ENCODE data around the gene JUND. TPM values are rescaled to one million over a fixed set of nuclear protein-coding genes. Genes with fewer than 3 reads are reported as not detected.

Gene JUND
- total and polyA plus RNA-seq, 4 donors: 12.8 to 103 (median 41.8) TPM

- DNase-seq (ENCODE audit: low spot score): no peak
- no peak overlapping the region for H3K27ac ChIP-seq (ENCODE audit: low read depth in 1 of 2, low read length in 2 of 2)
- peaks cover 0 to 1% (median 0%) of the 10 kb centered on the region in 4 donors for H3K4me1 ChIP-seq (ENCODE audit: control insufficient read depth in 4 of 4, insufficient read depth in 4 of 4, low read length in 3 of 4)
- WGBS: 51% methylated on average over 18 of the region's 18 CpGs
- peaks cover 0 to 7% (median 6%) of the 10 kb centered on the region in 4 donors for H3K9me3 ChIP-seq (ENCODE audit: control insufficient read depth in 4 of 4, low read length in 3 of 4)
- peaks cover 0 to 6% (median 0%) of the 10 kb centered on the region in 4 donors for H3K27me3 ChIP-seq (ENCODE audit: control insufficient read depth in 4 of 4, insufficient read depth in 4 of 4, low read length in 3 of 4)
- no peak overlapping the region for H3K4me3 ChIP-seq (ENCODE audit: low read depth in 1 of 3, low read length in 3 of 3)
- no peak for TF ChIP-seq TAF1 (conservative IDR thresholded peaks at IDR 0.05)
- TF ChIP-seq ATF3 (IDR thresholded peaks at IDR 0.05): no peak
- TF ChIP-seq SP1 (IDR thresholded peaks at IDR 0.05): no peak
- TF ChIP-seq RAD21 (IDR thresholded peaks at IDR 0.05): no peak
- no peak for TF ChIP-seq CTCF (IDR thresholded peaks at IDR 0.05; ENCODE audit: low read depth, low read length, missing input control)
- no peak for TF ChIP-seq HNF4G (IDR thresholded peaks at IDR 0.05)
- no peak for TF ChIP-seq RXRA (IDR thresholded peaks at IDR 0.05)
- TF ChIP-seq ZBTB33 (IDR thresholded peaks at IDR 0.05): no peak
- no peak overlapping the region for H3K9ac ChIP-seq (ENCODE audit: low read depth in 1 of 2, low read length in 2 of 2)
- no peaks in the 10 kb centered on the region for H3K36me3 ChIP-seq (ENCODE audit: control insufficient read depth in 4 of 4, insufficient read depth in 3 of 4, low read depth in 1 of 4, low read length in 3 of 4)
These were observed 50.3 kb downstream of the JUND start for GRCh38 chr19:18230941-18231734.

- no peak for DNase-seq (ENCODE audit: low spot score)
- no peak overlapping the region for H3K4me3 ChIP-seq (ENCODE audit: low read depth in 1 of 3, low read length in 3 of 3)
- H3K9me3 ChIP-seq (ENCODE audit: control insufficient read depth in 4 of 4, low read length in 3 of 4): peaks cover 0 to 7% (median 6%) of the 10 kb centered on the region in 4 donors
- 73% methylated on average over 4 of the region's 4 CpGs for WGBS
- TF ChIP-seq FOXA1 (IDR thresholded peaks at IDR 0.05) (no peak), NR2F2 (IDR thresholded peaks at IDR 0.05) (no peak), GABPA (IDR thresholded peaks at IDR 0.05 in 1 of 2, conservative IDR thresholded peaks at IDR 0.05 in 1 of 2) (no peak)
- peaks cover 0 to 6% (median under 1%) of the 10 kb centered on the region in 4 donors for H3K27me3 ChIP-seq (ENCODE audit: control insufficient read depth in 4 of 4, insufficient read depth in 4 of 4, low read length in 3 of 4)
- H3K4me1 ChIP-seq (ENCODE audit: control insufficient read depth in 4 of 4, insufficient read depth in 4 of 4, low read length in 3 of 4): peaks cover 0 to 6% (median 4%) of the 10 kb centered on the region in 4 donors
- no peaks in the 10 kb centered on the region for H3K36me3 ChIP-seq (ENCODE audit: control insufficient read depth in 4 of 4, insufficient read depth in 3 of 4, low read depth in 1 of 4, low read length in 3 of 4)
- H3K9ac ChIP-seq (ENCODE audit: low read depth in 1 of 2, low read length in 2 of 2): no peak overlapping the region
- H3K27ac ChIP-seq (ENCODE audit: low read depth in 1 of 2, low read length in 2 of 2): no peak overlapping the region
These were observed 51.5 kb downstream of the JUND start for GRCh38 chr19:18229915-18230314.

Small RNA genes lying within 50 kb of the gene (small RNA-seq; reads per million reads assigned to genes)
- gene MIR3188 (not detected), gene RPL39P38 (not detected)

Other genes starting within 250 kb of the JUND start
- gene IL12RB1, start 194.7 kb downstream of the JUND start, total RNA-seq: 1 to 10 TPM; 1.3 to 2.4 TPM
- gene IL12RB1, start 194.7 kb downstream of the JUND start, polyA plus RNA-seq: under 1 TPM; 0.43 to 0.90 TPM
- 10 to 100 TPM in 1 of 2 donors, 1 to 10 TPM in 1; 8.6 to 10.6 TPM for gene MAST3, start 183.8 kb downstream of the JUND start, total RNA-seq
- gene MAST3, start 183.8 kb downstream of the JUND start, polyA plus RNA-seq: 1 to 10 TPM; 4.3 to 4.7 TPM
- gene PIK3R2, start 128.5 kb downstream of the JUND start, total RNA-seq: 10 to 100 TPM in 1 of 2 donors, 1 to 10 TPM in 1; 9.1 to 37.8 TPM
- gene PIK3R2, start 128.5 kb downstream of the JUND start, polyA plus RNA-seq: 1 to 10 TPM; 1.5 to 6.2 TPM
- 100 to 1,000 TPM in 1 of 2 donors, 10 to 100 TPM in 1; 60.2 to 129 TPM for gene IFI30, start 107.8 kb downstream of the JUND start, total RNA-seq
- 100 to 1,000 TPM in 1 of 2 donors, 10 to 100 TPM in 1; 89.0 to 130 TPM for gene IFI30, start 107.8 kb downstream of the JUND start, polyA plus RNA-seq
- 10 to 100 TPM in 1 of 2 donors, 1 to 10 TPM in 1; 3.6 to 12.1 TPM for gene MPV17L2, start 88.4 kb downstream of the JUND start, total RNA-seq
- gene MPV17L2, start 88.4 kb downstream of the JUND start, polyA plus RNA-seq: 10 to 100 TPM; 16.1 to 28.0 TPM
- under 1 TPM; 0.33 to 0.84 TPM for gene RAB3A, start 77.6 kb downstream of the JUND start, total RNA-seq
- gene RAB3A, start 77.6 kb downstream of the JUND start, polyA plus RNA-seq: 1 to 10 TPM in 1 of 2 donors, under 1 TPM in 1; 0.74 to 1.7 TPM
- under 1 TPM; 0.51 to 0.75 TPM for gene PDE4C, start 55.2 kb downstream of the JUND start, total RNA-seq
- under 1 TPM in 1 of 2 donors, not detected in 1; 0.23 TPM for gene PDE4C, start 55.2 kb downstream of the JUND start, polyA plus RNA-seq
- gene IQCN, start 7.2 kb downstream of the JUND start, total RNA-seq: 1 to 10 TPM in 1 of 2 donors, under 1 TPM in 1; 0.19 to 2.4 TPM
- under 1 TPM; 0.43 to 0.64 TPM for gene IQCN, start 7.2 kb downstream of the JUND start, polyA plus RNA-seq
- 100 to 1,000 TPM in 1 of 2 donors, 10 to 100 TPM in 1; 42.4 to 100 TPM for gene LSM4, start 41.5 kb upstream of the JUND start, total RNA-seq
- 10 to 100 TPM; 68.4 to 81.9 TPM for gene LSM4, start 41.5 kb upstream of the JUND start, polyA plus RNA-seq
- 10 to 100 TPM; 21.5 to 48.3 TPM for gene PGPEP1, start 59.0 kb upstream of the JUND start, total RNA-seq
- gene PGPEP1, start 59.0 kb upstream of the JUND start, polyA plus RNA-seq: 10 to 100 TPM; 15.8 to 30.8 TPM
- gene GDF15, start 104.5 kb upstream of the JUND start, total RNA-seq: 10 to 100 TPM in 1 of 2 donors, under 1 TPM in 1; 0.42 to 11.6 TPM
- 1 to 10 TPM; 6.7 to 7.7 TPM for gene GDF15, start 104.5 kb upstream of the JUND start, polyA plus RNA-seq
- gene LRRC25, start 116.0 kb upstream of the JUND start, total RNA-seq: 10 to 100 TPM in 1 of 2 donors, 1 to 10 TPM in 1; 7.9 to 13.4 TPM
- 1 to 10 TPM; 2.3 to 5.8 TPM for gene LRRC25, start 116.0 kb upstream of the JUND start, polyA plus RNA-seq
- 10 to 100 TPM in 1 of 2 donors, 1 to 10 TPM in 1; 6.4 to 19.0 TPM for gene SSBP4, start 137.8 kb upstream of the JUND start, total RNA-seq
- gene SSBP4, start 137.8 kb upstream of the JUND start, polyA plus RNA-seq: 10 to 100 TPM in 1 of 2 donors, 1 to 10 TPM in 1; 4.0 to 16.6 TPM
- 10 to 100 TPM in 1 of 2 donors, 1 to 10 TPM in 1; 8.0 to 41.9 TPM for gene ISYNA1, start 156.5 kb upstream of the JUND start, total RNA-seq
- 10 to 100 TPM in 1 of 2 donors, 1 to 10 TPM in 1; 4.7 to 12.1 TPM for gene ISYNA1, start 156.5 kb upstream of the JUND start, polyA plus RNA-seq
- 10 to 100 TPM in 1 of 2 donors, 1 to 10 TPM in 1; 7.6 to 10.5 TPM for gene ELL, start 240.4 kb upstream of the JUND start, total RNA-seq
- 1 to 10 TPM; 4.5 to 5.6 TPM for gene ELL, start 240.4 kb upstream of the JUND start, polyA plus RNA-seq